Gastrocnemius medialis (tissue), 4 donors: ENCODE results near the gene STK39.

Experiments used
- POLR2A ChIP-seq, 2 donors: fragments of 450-650 bp; IDR thresholded peaks; one replicate each; pipeline ENCODE4 v1.6.1; 2017; ENCODE audit warnings: antibody characterized with exemption in 2 of 2, mild to moderate bottlenecking in 2 of 2, moderate library complexity in 2 of 2
- TF ChIP-seq, protein P1 (sequence below), 5 experiments: fragments of 450-650 bp in 3 of 5; fragments of 200-600 bp in 2 of 5; sonication (generic) in 2 of 5; IDR thresholded peaks in 4 of 5; conservative IDR thresholded peaks in 1 of 5; 1 replicate in 4 of 5; 2 replicates in 1 of 5; pipeline ENCODE4 v1.5.1; 2016 to 2019; ENCODE audit warnings: antibody characterized with exemption in 5 of 5, mild to moderate bottlenecking in 3 of 5, moderate library complexity in 3 of 5

DNA sequence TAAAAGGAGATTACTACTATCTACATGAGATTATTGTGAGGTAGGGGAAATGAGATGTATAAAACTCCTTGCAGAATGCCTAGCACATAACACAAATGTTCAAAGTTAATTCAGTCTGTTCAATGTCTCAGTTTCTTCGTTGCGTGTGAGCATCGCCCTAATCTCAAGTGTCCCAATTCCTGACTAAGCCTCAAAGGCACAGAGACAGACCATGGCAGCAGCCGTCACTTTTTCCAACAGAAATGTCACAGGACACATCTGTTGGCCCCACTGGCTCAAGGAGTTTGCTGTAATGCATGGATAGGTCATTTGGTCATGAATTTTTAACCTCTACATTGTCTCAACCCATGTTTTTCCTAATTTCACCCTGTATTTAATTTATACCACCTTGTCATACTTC lies 75.3 kb downstream of the STK39 start:
- no peak for TF ChIP-seq POLR2A (IDR thresholded peaks at IDR 0.05)
- TF ChIP-seq, protein P1, sequence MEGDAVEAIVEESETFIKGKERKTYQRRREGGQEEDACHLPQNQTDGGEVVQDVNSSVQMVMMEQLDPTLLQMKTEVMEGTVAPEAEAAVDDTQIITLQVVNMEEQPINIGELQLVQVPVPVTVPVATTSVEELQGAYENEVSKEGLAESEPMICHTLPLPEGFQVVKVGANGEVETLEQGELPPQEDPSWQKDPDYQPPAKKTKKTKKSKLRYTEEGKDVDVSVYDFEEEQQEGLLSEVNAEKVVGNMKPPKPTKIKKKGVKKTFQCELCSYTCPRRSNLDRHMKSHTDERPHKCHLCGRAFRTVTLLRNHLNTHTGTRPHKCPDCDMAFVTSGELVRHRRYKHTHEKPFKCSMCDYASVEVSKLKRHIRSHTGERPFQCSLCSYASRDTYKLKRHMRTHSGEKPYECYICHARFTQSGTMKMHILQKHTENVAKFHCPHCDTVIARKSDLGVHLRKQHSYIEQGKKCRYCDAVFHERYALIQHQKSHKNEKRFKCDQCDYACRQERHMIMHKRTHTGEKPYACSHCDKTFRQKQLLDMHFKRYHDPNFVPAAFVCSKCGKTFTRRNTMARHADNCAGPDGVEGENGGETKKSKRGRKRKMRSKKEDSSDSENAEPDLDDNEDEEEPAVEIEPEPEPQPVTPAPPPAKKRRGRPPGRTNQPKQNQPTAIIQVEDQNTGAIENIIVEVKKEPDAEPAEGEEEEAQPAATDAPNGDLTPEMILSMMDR (IDR thresholded peaks at IDR 0.05 in 4 of 5, conservative IDR thresholded peaks at IDR 0.05 in 1 of 5) = no peak
